LNCAP (cell line): ENCODE results near the gene FOXN1.

Experiments used
- TF ChIP-seq, protein P1 (sequence below): fragments of 450-650 bp; IDR thresholded peaks from 2 replicates; pipeline ENCODE4 v1.5.1; 2017; ENCODE audit warnings: mild to moderate bottlenecking

FOXN1 gene

DNA sequence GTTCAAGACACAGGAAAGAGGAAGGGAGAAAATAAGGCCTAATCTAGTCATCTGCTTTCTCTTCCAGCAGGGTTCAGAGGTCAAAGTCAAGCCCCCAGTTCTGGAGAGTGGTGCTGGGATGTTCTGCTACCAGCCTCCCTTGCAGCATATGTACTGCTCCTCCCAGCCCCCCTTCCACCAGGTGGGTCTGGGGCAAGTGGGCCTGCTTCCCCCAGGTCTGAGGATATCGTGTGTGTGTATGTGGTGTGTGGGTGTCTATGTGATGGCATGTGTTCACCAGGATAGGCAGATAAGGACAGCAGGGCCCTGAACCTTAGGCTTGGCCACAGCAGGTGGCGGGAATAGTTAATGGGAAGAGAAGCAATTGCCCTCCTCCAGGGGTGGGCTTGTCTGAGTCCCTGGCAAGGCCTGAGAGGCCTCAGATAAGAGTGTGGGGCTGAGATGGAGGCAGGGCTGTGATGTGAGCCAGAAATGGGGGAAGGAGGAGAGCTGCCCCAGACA lies 21.1 kb downstream of the FOXN1 start:
- TF ChIP-seq, protein P1, sequence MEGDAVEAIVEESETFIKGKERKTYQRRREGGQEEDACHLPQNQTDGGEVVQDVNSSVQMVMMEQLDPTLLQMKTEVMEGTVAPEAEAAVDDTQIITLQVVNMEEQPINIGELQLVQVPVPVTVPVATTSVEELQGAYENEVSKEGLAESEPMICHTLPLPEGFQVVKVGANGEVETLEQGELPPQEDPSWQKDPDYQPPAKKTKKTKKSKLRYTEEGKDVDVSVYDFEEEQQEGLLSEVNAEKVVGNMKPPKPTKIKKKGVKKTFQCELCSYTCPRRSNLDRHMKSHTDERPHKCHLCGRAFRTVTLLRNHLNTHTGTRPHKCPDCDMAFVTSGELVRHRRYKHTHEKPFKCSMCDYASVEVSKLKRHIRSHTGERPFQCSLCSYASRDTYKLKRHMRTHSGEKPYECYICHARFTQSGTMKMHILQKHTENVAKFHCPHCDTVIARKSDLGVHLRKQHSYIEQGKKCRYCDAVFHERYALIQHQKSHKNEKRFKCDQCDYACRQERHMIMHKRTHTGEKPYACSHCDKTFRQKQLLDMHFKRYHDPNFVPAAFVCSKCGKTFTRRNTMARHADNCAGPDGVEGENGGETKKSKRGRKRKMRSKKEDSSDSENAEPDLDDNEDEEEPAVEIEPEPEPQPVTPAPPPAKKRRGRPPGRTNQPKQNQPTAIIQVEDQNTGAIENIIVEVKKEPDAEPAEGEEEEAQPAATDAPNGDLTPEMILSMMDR: no peak

DNA sequence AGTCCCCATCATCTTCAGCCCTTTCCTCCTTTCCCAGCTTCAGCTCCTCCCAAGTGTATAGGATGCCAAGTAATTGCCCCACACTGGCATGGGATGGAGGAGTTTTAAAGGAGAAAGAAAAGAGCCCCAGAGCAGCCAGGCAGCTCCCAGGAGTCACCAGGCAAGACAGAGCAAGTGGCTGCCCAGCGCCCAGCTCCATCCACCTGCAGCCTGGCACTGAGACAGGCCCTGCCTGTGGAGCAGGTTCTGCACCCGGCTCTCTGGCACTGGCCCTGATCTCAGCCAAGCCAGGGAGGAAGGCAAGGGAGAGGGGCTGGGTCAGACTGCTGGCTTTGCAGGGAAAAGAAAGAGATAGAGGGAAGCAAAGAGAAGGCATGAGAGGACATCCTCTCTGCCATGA lies 21.7 kb downstream of the FOXN1 start:
- TF ChIP-seq, protein P1: no peak

DNA sequence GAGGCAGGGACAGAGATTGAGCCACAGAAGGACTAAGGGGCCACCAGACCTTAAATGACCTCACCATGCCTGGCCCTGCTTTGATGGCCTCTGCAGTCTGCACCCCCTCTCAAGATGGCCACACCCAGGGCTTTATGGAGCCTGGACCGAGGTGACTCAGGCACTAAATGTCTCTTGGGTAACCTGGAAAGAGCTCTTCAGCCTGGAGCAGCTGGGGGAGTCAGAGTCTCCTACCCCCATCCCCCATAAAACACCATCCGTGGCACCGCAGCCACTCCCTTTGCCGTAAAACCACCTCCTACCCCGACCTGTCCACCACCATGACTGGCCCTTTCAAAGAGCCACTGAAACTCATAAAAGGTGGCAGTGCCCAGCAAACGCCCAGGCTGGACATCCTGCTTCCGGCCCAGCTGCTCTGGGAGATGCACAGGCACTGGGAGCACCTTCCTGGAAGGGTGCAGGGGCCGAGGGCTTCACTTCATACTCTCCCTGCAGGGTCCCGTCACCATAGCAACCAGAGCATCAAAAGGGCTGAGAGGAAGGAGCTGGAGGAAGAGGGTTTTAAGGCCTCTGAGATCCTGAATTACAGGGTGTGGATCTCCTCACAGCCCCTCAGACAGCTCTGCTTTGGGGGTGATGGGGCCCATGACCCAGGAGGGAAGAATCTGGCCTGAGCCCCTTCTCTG lies 22.3 kb downstream of the FOXN1 start:
- TF ChIP-seq, protein P1: no peak

DNA sequence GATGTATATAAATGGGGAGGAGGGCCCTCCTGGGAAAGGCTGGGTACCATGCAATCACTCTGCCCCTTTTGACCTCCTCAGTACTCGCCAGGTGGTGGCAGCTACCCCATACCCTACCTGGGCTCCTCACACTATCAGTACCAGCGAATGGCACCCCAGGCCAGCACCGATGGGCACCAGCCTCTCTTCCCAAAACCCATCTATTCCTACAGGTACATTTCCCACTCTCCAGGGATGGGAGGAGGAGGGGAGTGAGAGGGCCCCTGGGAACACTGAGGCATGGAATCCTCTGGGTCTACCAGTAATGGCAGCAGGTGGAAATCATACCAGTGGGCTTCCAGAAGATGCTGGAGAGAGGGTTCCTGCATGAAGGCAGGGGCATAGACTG lies 22.9 kb downstream of the FOXN1 start:
- TF ChIP-seq, protein P1: no peak

DNA sequence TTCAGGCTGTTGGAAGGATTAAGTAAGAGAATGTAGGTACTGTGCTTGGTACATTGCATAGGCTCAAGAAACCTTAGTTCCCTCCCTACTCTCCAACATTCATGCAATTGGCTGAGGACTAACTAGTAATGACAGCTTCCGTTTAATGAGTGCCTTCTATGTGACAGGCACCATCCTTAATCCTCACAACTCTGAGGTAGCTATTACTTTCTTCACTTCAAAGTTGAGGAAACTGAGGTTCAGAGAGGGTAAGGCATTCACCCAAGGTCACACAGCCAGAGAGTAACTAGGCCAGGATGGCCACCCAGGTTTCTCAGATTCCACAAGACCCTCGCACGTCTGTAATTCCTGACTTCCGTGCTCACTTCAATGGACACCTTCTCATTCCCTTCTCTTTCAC lies 24.1 kb downstream of the FOXN1 start:
- TF ChIP-seq, protein P1: no peak

DNA sequence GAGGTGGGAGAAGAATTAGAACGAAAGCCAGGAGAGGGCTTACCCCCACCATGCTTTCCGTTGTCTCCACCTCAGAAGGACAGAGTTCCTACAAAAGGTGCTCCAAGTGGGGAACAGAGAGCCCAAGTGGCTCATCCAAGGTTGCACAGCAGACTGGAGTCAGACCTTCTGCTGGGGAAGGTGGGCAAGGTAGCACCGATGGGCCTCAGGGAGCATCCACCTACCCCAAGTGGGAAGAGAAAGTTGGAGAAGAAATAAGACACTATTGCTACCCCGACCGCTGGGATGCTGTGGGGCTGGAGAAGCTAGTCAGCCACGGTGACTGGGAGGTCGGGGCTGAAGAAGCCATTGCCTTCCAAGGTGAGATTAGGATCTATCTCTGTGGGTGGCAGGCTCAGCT lies 24.8 kb downstream of the FOXN1 start:
- TF ChIP-seq, protein P1: no peak

DNA sequence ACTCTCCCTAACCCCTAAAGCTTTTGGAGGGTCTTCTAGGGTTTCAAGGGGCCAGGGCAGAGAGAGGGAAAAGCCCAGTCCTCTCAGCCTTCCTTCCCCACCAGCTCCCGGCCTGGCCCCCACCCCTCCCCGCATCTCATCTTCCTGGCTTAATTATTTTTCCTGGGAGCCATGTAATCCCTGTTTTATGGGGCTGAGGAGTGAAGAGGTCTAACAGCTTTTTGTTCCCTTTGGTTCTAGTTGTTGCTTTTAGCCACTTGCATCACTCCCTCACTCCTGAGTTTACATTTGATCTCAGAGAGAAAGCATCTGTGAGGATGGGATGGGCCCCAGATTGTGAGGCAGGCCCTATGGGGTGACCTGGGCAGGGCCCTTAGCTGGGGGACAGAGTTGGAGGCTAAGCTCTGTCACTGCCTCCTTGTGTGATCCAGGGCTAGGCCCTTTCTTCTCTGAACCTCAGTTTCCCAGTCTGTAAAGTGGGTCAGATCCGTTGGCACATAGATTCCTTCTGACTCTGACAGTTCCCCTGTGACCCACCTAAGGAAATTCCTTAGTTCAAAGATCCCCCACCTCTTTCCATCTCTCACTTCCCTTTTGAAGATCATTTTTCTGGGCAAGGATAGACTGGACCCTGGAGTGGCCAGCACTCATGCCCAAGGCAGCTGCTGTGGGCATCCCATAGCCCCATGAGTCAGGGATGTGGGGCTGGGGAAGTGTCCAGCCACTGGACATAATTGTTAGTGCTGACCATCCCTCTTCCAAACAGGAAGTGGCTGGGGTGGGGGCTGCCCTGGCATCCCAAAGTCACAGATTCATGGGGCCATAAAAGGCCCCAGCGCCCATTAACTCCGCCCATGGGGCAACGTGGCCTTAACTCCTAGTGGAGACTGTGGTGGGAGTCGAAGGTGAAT lies 26.2 kb downstream of the FOXN1 start:
- TF ChIP-seq, protein P1: no peak
